Measurements from ENCODE around the gene CAMKV.

GRCh38 chr3:49867400-49867799 is 2.3 kb downstream of the CAMKV start:
- TF ChIP-seq CTCF (IDR thresholded peaks at IDR 0.05) (no peak), POLR2A (IDR thresholded peaks at IDR 0.05) (no peak)
